ENCODE results near the gene CD276.

The CD276 gene

GRCh38 chr15:73746261-73746660 is 62.1 kb downstream of the CD276 start:
- no peak overlapping the region for H3K4me3 ChIP-seq (replicated peaks; ENCODE audit: low read depth, low read length)
- DNase-seq (ENCODE audit: extremely low read depth, low read depth) = no peak
- TF ChIP-seq CTCF (IDR thresholded peaks at IDR 0.05; ENCODE audit: low read depth, low read length, missing control alignments) = no peak

- no peak overlapping the region for H3K4me3 ChIP-seq (replicated peaks; ENCODE audit: low read depth, low read length)
- no peak for DNase-seq (ENCODE audit: extremely low read depth, low read depth)
- TF ChIP-seq CTCF (IDR thresholded peaks at IDR 0.05; ENCODE audit: low read depth, low read length, missing control alignments) = no peak
Observed at GRCh38 chr15:73746883-73747282, 62.7 kb downstream of the CD276 start.

- no peak overlapping the region for H3K4me3 ChIP-seq (replicated peaks; ENCODE audit: low read depth, low read length)
- DNase-seq (ENCODE audit: extremely low read depth, low read depth) = no peak
- TF ChIP-seq CTCF (IDR thresholded peaks at IDR 0.05; ENCODE audit: low read depth, low read length, missing control alignments) = no peak
Observed at GRCh38 chr15:73747847-73748590, 63.8 kb downstream of the CD276 start.

GRCh38 chr15:73748730-73749129 is 64.5 kb downstream of the CD276 start:
- no peak for TF ChIP-seq CTCF (IDR thresholded peaks at IDR 0.05; ENCODE audit: low read depth, low read length, missing control alignments)
- H3K4me3 ChIP-seq (replicated peaks; ENCODE audit: low read depth, low read length) = no peak overlapping the region

GRCh38 chr15:73749533-73749932 is 65.3 kb downstream of the CD276 start:
- no peak overlapping the region for H3K4me3 ChIP-seq (replicated peaks; ENCODE audit: low read depth, low read length)
- DNase-seq (ENCODE audit: extremely low read depth, low read depth) = no peak
- TF ChIP-seq CTCF (IDR thresholded peaks at IDR 0.05; ENCODE audit: low read depth, low read length, missing control alignments) = no peak

More at GRCh38 chr15:73748730-73749129, 64.5 kb downstream of the CD276 start:
- DNase-seq (ENCODE audit: extremely low read depth, low read depth) = no peak

GRCh38 chr15:73749971-73750370 is 65.8 kb downstream of the CD276 start:
- H3K4me3 ChIP-seq (replicated peaks; ENCODE audit: low read depth, low read length) = no peak overlapping the region
- no peak for TF ChIP-seq CTCF (IDR thresholded peaks at IDR 0.05; ENCODE audit: low read depth, low read length, missing control alignments)
- no peak for DNase-seq (ENCODE audit: extremely low read depth, low read depth)

GRCh38 chr15:73750438-73750837 is 66.3 kb downstream of the CD276 start:
- no peak overlapping the region for H3K4me3 ChIP-seq (replicated peaks; ENCODE audit: low read depth, low read length)
- no peak for TF ChIP-seq CTCF (IDR thresholded peaks at IDR 0.05; ENCODE audit: low read depth, low read length, missing control alignments)
- DNase-seq (ENCODE audit: extremely low read depth, low read depth) = no peak

Measured in HFF-Myc (cell line).